Heart left ventricle (tissue), 13 donors: ENCODE measurements around the gene FOXB1.

Source experiments
- CTCF ChIP-seq, 12 donors: fragments of 200-600 bp; sonication (generic) in 4 of 12; IDR thresholded peaks; one replicate each; pipeline versions ENCODE4 v1.5.0 to v1.8.0; 2018 to 2022; ENCODE audit warnings: antibody characterized with exemption in 12 of 12, mild to moderate bottlenecking in 5 of 12
- POLR2A ChIP-seq, 2 donors: fragments of 450-650 bp; IDR thresholded peaks; one replicate each; pipeline ENCODE4 v1.6.1; 2017; ENCODE audit warnings: antibody characterized with exemption in 2 of 2, mild to moderate bottlenecking in 2 of 2, moderate library complexity in 2 of 2
- donor health status: ischemic (EF 13 %, LVEDD 7.1; RV severe dilation, severe dysfunction).
- donor health status: DM: no; HTN: yes; CAD: no.
- donor health status: DM: no; HTN: no; CAD: no.
- donor health status: ischemic (EF 25% LVEDD 6.9; RV normal size, moderate dysfunction).
- donor health status: ischemic (EF 25% LVEDD 5.7; RV mildly dilated, moderate dysfunction).
- donor health status: ischemic (EF 35%, LVEDD 5.7; RV mildly dilated, moderate dysfunction).
- donor health status: nonischemic (EF 11% LVEDD 7.7; RV severe dilation, severe dysfunction).
- donor health status: DM: yes; HTN: yes; CAD: no.
- donor health status: PGD.
- donor health status: ischemic (EF 29% LVEDD 5.4; RV normal size, mild dysfunction).
- donor health status: nonischemic (EF 23%, LVEDD 6.1; RV moderate dilation, normal function).

- TF ChIP-seq CTCF (IDR thresholded peaks at IDR 0.05) (no peak), POLR2A (IDR thresholded peaks at IDR 0.05) (no peak)
These were observed 37.8 kb upstream of the FOXB1 start for GRCh38 chr15:59966262-59966661.
